IMR-90 (cell line): ENCODE measurements around the gene CMSS1. TPM values are rescaled to one million over a fixed set of nuclear protein-coding genes. Genes with fewer than 3 reads are reported as not detected.

Experiments
- ATAC-seq: fragments of 200-7000 bp; cut with Tn5 transposase; 2 replicates; pipeline ENCODE4 v1.9.1; 2020; ENCODE audit warnings: low read depth, mild to moderate bottlenecking, moderate library complexity
- BruUV-seq: library from RNA; stranded (reverse); fragments of 400-500 nt; replicated peaks from 2 replicates; lab custom pipeline; 2021; lab: Mats Ljungman, UMichigan
- CTCF ChIA-PET: fragments of 300-600 bp; formaldehyde crosslinking; extraction: SDS; loops from one replicate; lab custom pipeline; 2021; ENCODE audit warnings: antibody characterized with exemption; lab: Yijun Ruan, JAX
- POLR2A ChIA-PET: fragments of 300-600 bp; sonication (Branson Sonifier 250); formaldehyde crosslinking; loops from one replicate; lab custom pipeline; 2022; ENCODE audit warnings: antibody characterized with exemption; ENCODE audit not compliant: unreplicated experiment; lab: Charles Lee
- DNase-seq: peaks from one replicate; pipeline ENCODE4 v3.0.0; 2013
- H2AFZ ChIP-seq: replicated peaks from 2 replicates; pipeline ENCODE3; 2013; ENCODE audit warnings: low read length, mild to moderate bottlenecking; ENCODE audit not compliant: poor library complexity
- H2AK5ac ChIP-seq: 2 replicates; pipeline ENCODE4 v1.6.1; 2013; ENCODE audit warnings: low read depth, low read length, inconsistent platforms
- H2AK9ac ChIP-seq: replicated peaks from 2 replicates; pipeline ENCODE3; 2013; ENCODE audit warnings: mild to moderate bottlenecking, low read depth, low read length, moderate library complexity; ENCODE audit not compliant: poor library complexity
- H2BK120ac ChIP-seq: 2 replicates; pipeline ENCODE4 v1.6.1; 2013; ENCODE audit warnings: low read depth, low read length, inconsistent platforms
- H2BK15ac ChIP-seq: 3 replicates; pipeline ENCODE4 v1.6.1; 2013; ENCODE audit warnings: low read depth, low read length, inconsistent platforms
- H2BK20ac ChIP-seq: 2 replicates; pipeline ENCODE4 v1.6.1; 2013; ENCODE audit warnings: low read depth, mild to moderate bottlenecking, inconsistent platforms, low read length, moderate library complexity
- H2BK5ac ChIP-seq: 2 replicates; pipeline ENCODE4 v1.6.1; 2013; ENCODE audit warnings: mild to moderate bottlenecking, low read depth, low read length, inconsistent platforms; ENCODE audit not compliant: poor library complexity, severe bottlenecking
- H3K14ac ChIP-seq: replicated peaks from 2 replicates; pipeline ENCODE4 v1.6.1; 2013; ENCODE audit warnings: low read depth, low read length, inconsistent platforms
- H3K18ac ChIP-seq: 2 replicates; pipeline ENCODE4 v1.6.1; 2013; ENCODE audit warnings: low read depth, low read length, control low read depth
- H3K23ac ChIP-seq: 2 replicates; pipeline ENCODE4 v1.6.1; 2013; ENCODE audit warnings: low read depth, low read length, inconsistent platforms
- H3K27ac ChIP-seq: 2 replicates; pipeline ENCODE4 v1.5.1; 2013; ENCODE audit warnings: mild to moderate bottlenecking, control low read depth, low read length; ENCODE audit not compliant: insufficient read depth
- H3K27me3 ChIP-seq: 2 replicates; pipeline ENCODE4 v1.6.1; 2013; ENCODE audit warnings: low read length; ENCODE audit not compliant: control insufficient read depth, insufficient read depth
- H3K36me3 ChIP-seq: 2 replicates; pipeline ENCODE4 v1.6.1; 2013; ENCODE audit warnings: low read length, mixed read lengths; ENCODE audit not compliant: control insufficient read depth, insufficient read depth
- H3K4ac ChIP-seq: 2 replicates; pipeline ENCODE4 v1.6.1; 2013; ENCODE audit warnings: low read depth, low read length, inconsistent platforms
- H3K4me1 ChIP-seq: 2 replicates; pipeline ENCODE4 v1.6.1; 2013; ENCODE audit warnings: low read length, mixed read lengths; ENCODE audit not compliant: control insufficient read depth, insufficient read depth
- H3K4me2 ChIP-seq: 2 replicates; pipeline ENCODE4 v1.6.1; 2013; ENCODE audit warnings: low read depth, mild to moderate bottlenecking, control low read depth, low read length, moderate library complexity
- H3K4me3 ChIP-seq: 2 replicates; pipeline ENCODE4 v1.5.1; 2013; ENCODE audit warnings: low read depth, mild to moderate bottlenecking, control low read depth, low read length, moderate library complexity; ENCODE audit not compliant: insufficient read depth
- H3K56ac ChIP-seq: 2 replicates; pipeline ENCODE4 v1.6.1; 2013; ENCODE audit warnings: low read length, inconsistent platforms; ENCODE audit not compliant: insufficient read depth; ENCODE audit errors: extremely low read depth
- H3K79me1 ChIP-seq, 2 experiments: 2 replicates each; pipeline ENCODE4 v1.6.1; 2013; ENCODE audit warnings: low read length in 2 of 2, inconsistent platforms in 1 of 2, low read depth in 1 of 2
- H3K9ac ChIP-seq: 2 replicates; pipeline ENCODE4 v1.6.1; 2013; ENCODE audit warnings: low read depth, low read length, control low read depth
- H3K9me1 ChIP-seq: 2 replicates; pipeline ENCODE4 v1.6.1; 2013; ENCODE audit warnings: low read length, inconsistent platforms; ENCODE audit not compliant: insufficient read depth
- H3K9me3 ChIP-seq: 2 replicates; pipeline ENCODE4 v1.6.1; 2013; ENCODE audit warnings: low read length; ENCODE audit not compliant: control insufficient read depth, insufficient read depth
- H4K20me1 ChIP-seq: 2 replicates; pipeline ENCODE4 v1.6.1; 2013; ENCODE audit warnings: low read length, inconsistent platforms; ENCODE audit not compliant: insufficient read depth
- H4K5ac ChIP-seq: 2 replicates; pipeline ENCODE4 v1.6.1; 2013; ENCODE audit warnings: mild to moderate bottlenecking, low read depth, low read length, control low read depth
- H4K8ac ChIP-seq, 2 experiments: 2 replicates each; pipeline ENCODE4 v1.6.1; 2013; ENCODE audit warnings: low read depth in 2 of 2, low read length in 2 of 2, control low read depth in 1 of 2, inconsistent platforms in 1 of 2
- H4K91ac ChIP-seq: 2 replicates; pipeline ENCODE4 v1.6.1; 2013; ENCODE audit warnings: low read depth, low read length, inconsistent platforms; ENCODE audit not compliant: insufficient read depth
- BHLHE40 ChIP-seq: fragments of 150-350 bp; IDR thresholded peaks from 2 replicates; pipeline ENCODE4 v1.6.1; 2016; ENCODE audit warnings: mild to moderate bottlenecking, low read depth, low read length
- CEBPB ChIP-seq: IDR thresholded peaks from 2 replicates; pipeline ENCODE4 v1.6.1; 2012; ENCODE audit warnings: low read depth, low read length, improper control_type of control experiment
- FOS ChIP-seq: fragments of 150-350 bp; IDR thresholded peaks from 2 replicates; pipeline ENCODE4 v1.6.1; 2016; ENCODE audit warnings: low read depth, low read length
- MAFK ChIP-seq: IDR thresholded peaks from 2 replicates; pipeline ENCODE4 v1.6.1; 2012; ENCODE audit warnings: low read depth, low read length, improper control_type of control experiment
- MAZ ChIP-seq: IDR thresholded peaks from 2 replicates; pipeline ENCODE4 v1.6.1; 2012; ENCODE audit warnings: low read depth, mild to moderate bottlenecking, low read length, improper control_type of control experiment, moderate library complexity, borderline replicate concordance
- POLR2A ChIP-seq: IDR thresholded peaks from 2 replicates; pipeline ENCODE4 v1.6.1; 2012; ENCODE audit warnings: mild to moderate bottlenecking, low read depth, low read length
- WGBS, 2 experiments: methylation state at CpG; one replicate each; pipeline versions ENCODE4 v1.1.5 to v1.1.7; 2013; ENCODE audit warnings: missing lambda C conversion rate in 2 of 2; ENCODE audit not compliant: insufficient read length in 1 of 2; ENCODE audit errors: extremely low coverage in 2 of 2; 5-methylcytosine and 5-hydroxymethylcytosine counted together
- dilution Hi-C: fragments of 300-500 bp; cut with HindIII; formaldehyde crosslinking; loops from one replicate; pipeline ENCODE4 v1.14.3; 2018; ENCODE audit warnings: low sequenced_read_pairs; ENCODE audit not compliant: unreplicated experiment
- in situ Hi-C: fragments of 300-500 bp; cut with MboI; formaldehyde crosslinking; loops from 3 replicates; pipeline ENCODE4 v1.14.3; 2019; ENCODE audit warnings: low sequenced_read_pairs, inconsistent platforms, mixed read lengths
- intact Hi-C: fragments of 100-400 bp; cut with micrococcal nuclease; formaldehyde crosslinking; loops from 2 replicates; pipeline ENCODE4 v1.10.0; 2022
- polyA plus RNA-seq, 3 experiments: library from polyadenylated mRNA; depleted of rRNA; stranded (reverse); fragments of >200 nt; gene quantifications; 2 replicates each; pipeline ENCODE4 v1.2.3, GENCODE V29; 2012; ENCODE audit warnings: low replicate concordance in 1 of 3
- total RNA-seq: library from RNA; depleted of rRNA; stranded (reverse); fragments of >200 nt; gene quantifications from 2 replicates; pipeline ENCODE4 v1.2.3, GENCODE V29; 2012

CMSS1 gene
- total and polyA plus RNA-seq, 2 of the 4 experiments (the other 2 are of a cell fraction), result 12.5 to 13.6 TPM

- Histone ChIP-seq H3K36me3 (no peaks in the 10 kb centered on the region), H2AK9ac (no peak overlapping the region), H3K9me1 (peaks cover 13% of the 10 kb centered on the region; the same call in 1 of the 2 replicates), H3K4me1 (peaks cover 16% of the 10 kb centered on the region), H3K4me2 (no peak overlapping the region), H3K4me3 (no peak overlapping the region), H3K18ac (no peak overlapping the region), H3K79me1 (peaks cover 0 to 3% of the 10 kb centered on the region in 2 experiments; a peak in 1 of 4 replicates), H4K5ac (no peak overlapping the region), H2BK5ac (no peak overlapping the region), H2BK20ac (no peak overlapping the region), H4K20me1 (no peaks in the 10 kb centered on the region), H3K27ac (no peak overlapping the region), H2BK15ac (no peak overlapping the region), H2AK5ac (no peak overlapping the region), H3K56ac (no peak overlapping the region), H2BK120ac (no peak overlapping the region), H3K9me3 (no peaks in the 10 kb centered on the region), H4K91ac (no peak overlapping the region), H4K8ac (no peak overlapping the region), H3K14ac (no peak overlapping the region), H2AFZ (no peak overlapping the region), H3K27me3 (no peaks in the 10 kb centered on the region), H3K23ac (no peak overlapping the region), H3K4ac (no peak overlapping the region), H3K9ac (no peak overlapping the region)
- WGBS, 2 experiments, result no CpG with 5 or more reads among the region's 1 CpG
- ChIA-PET POLR2A (no interaction called here), CTCF (no interaction called here)
- DNase-seq, result no peak
- in situ Hi-C loops, result no loop called here
- BruUV-seq, result no TSS peak
- dilution Hi-C loops, result no loop called here
- intact Hi-C loops, result no loop called here
- no peak for TF ChIP-seq CEBPB
- TF ChIP-seq BHLHE40, result no peak
- TF ChIP-seq FOS, result no peak
- TF ChIP-seq POLR2A, result no peak
- no peak for TF ChIP-seq MAZ
- TF ChIP-seq MAFK, result no peak
- ATAC-seq, result no peak
Observed at GRCh38 chr3:100110162-100110561, 292.5 kb downstream of the CMSS1 start.
